IPS DF 4.7 (cell line): Measurements from ENCODE around the gene DHX30.

Experiments
- DNase-seq: peaks from one replicate; pipeline ENCODE4 v3.0.0-alpha.2; 2013; ENCODE audit warnings: low spot score; ENCODE audit errors: extremely low read depth

Gene DHX30

DNA sequence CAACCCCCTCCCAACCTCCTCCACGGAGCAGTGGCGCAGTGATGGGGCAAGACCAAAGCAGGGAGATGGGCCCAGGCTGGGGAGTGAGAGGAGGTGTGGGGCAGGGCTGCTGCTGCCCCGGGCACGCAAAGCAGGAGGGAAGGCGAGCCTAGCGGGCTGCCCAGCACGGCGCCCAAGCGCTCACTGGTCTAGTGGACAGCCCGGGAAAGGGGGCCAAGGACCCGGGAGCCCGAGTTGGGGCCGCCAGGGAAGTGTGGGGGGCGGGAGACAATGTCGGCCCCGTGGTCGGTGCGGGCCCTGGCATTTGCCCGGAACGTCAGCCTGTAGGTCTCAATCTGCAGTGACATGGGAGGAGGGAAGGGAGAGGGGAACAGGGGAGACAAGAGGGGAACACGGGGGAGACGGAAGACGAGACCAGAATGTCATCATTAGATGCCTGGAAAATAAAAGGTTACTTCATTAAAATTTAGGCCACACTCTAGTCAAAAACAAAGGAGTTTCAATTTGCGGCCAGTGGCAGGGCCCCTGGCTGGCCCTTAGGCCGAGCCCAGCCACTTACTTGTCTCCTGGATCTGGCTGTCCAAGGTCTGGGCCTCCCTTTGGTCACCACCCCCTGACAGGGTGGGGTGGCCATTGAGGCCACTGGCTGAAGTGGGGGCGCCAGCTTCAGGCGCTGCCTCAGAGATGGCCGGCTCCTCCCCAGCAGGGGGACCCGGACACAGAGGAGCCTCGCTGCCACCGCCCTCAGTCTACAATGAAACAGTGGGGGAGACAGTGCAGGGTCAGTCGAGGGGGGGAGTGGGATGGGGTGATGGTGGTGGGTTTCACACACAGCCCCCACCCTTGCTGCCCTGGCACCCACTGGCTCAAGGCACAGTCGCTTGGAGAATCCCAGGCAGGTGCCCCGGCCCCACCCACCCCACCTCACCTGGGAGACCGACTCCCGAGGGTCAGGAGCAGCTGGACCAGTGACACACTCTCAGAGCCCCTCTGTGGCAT lies 50.0 kb downstream of the DHX30 start:
- no peak for DNase-seq

DNA sequence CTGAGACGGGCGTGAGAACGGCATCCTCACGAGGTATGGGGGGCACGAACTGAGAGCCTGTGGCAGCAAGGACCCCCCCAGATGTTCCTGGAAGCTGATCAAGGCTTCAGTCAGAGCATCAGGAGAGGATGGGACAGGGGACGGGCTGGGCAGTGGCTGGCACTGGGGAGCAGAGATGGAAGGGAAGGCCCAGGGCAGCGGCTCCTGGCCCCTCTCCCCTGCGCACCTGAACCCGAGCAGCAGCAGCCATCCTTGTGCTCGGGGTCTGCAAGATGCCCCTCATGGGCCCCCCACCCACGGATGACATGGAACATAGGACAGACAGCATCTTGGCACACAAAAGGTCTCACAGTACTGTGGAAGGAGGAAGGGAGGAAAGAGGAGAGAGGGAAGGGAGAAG lies 51.3 kb downstream of the DHX30 start:
- DNase-seq, result no peak

DNA sequence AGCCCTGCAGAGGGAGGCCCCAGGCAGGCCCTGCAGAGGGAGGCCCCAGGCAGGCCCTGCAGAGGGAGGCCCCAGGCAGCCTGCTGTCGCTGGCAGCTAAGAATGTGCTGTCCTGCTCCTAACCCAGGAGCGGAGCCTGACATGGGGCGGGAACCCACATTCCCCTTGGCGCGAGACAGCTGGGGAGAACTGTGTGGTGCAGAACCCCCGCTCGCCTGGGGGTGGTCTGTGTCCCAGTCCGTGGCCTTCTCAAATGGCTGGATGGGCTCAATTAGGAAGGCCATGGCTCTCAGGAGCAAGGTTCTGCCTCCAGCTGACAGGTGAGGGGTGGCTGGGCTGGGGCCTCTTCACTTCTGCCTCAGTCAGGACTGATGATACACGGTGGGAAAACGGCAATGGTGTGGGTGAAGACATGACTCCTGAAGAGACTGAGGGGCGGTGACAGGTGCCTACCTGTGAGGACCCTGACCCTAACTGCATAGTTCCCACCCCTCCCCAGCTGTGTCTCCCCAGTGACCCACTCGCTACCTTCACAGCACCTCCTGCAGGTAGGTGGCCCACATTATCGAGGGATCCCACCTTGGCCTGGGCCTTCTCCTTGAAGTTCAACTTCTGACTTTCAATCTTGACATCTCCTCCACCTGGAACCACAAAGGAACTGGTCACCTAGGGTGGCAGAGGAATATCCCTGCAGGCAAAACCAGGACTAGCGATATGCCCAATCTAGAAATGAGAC lies 52.0 kb downstream of the DHX30 start:
- DNase-seq, result no peak

DNA sequence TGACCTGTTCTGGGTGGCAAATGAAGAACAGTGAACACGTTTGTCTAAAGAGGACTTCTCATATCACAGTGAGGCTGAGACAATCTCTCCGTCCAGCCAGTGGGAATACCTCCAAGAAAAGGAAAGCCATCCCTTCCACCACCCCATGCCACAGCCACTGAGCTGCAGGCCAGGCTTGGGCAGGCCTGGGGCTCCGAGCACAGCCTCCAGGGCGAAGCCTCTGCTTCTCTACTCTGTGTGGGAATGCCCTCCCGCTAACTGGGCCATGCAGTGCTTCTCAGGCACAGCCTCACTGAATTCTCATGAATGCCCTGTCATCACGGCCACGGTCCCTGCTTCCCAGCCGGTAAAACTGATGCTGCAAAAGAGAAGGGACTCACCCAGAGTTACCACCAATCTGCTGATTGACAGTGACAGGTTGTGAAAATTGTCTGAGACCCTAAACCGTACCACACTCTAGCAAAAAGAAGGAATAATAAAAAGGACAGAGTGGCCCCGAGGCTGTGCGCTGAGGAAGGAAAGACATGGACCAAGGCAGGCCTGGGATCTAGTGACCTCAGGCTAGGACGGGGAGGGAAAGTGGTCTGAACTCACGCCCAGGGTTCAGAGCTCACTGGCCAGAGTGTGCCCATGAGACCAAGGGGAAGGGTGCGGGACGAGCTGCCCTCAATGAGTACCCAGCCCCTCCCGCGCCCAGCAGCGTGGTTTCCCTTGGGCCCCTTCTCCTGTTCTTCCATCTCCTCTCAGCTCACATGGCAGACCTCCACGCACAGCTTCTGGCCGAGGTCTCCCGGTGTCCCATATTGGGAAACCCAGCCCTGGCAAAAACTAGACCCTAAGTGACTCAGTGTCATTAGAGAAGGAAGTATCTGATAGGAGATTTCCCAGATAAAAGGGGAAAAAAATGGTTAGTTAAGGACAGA lies 52.8 kb downstream of the DHX30 start:
- no peak for DNase-seq

DNA sequence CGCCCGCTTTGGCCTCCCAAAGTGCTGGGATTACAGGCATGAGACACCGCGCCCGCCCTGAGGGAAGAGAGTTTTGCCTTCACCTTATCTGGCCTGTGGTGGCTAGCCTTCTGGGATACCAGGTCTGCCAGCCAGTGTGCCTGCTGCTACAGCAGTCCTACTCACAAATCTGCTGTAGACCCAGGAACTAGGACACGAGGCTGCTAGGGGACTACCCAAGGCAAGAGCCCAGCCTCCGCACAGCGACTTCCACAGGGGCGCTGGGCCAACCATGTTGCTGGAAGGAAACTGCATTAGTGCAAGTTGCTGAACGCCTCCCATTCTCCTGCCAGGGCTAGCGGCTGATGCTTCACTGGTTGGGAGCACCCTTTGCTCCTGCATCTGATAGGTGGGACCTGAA lies 53.7 kb downstream of the DHX30 start:
- no peak for DNase-seq

DNA sequence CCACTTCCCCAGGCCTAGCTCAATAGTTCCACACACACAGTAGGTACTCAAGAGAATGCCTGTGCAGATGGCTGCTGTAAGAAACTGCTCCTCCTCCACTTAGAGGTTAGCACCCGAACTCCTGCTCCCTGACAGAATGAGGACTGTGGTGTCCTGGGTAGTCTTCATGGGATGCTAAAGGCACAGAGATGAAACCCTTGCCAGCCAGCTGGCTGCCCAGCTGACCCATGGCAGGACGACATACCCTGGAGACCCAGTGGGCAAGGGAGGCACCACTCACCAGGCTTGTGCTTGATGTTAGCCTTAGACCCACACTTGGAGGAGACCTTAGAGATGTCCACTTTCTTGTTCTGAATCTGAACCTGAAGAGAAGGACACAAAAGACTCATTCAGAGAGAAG lies 54.2 kb downstream of the DHX30 start:
- DNase-seq, result no peak

DNA sequence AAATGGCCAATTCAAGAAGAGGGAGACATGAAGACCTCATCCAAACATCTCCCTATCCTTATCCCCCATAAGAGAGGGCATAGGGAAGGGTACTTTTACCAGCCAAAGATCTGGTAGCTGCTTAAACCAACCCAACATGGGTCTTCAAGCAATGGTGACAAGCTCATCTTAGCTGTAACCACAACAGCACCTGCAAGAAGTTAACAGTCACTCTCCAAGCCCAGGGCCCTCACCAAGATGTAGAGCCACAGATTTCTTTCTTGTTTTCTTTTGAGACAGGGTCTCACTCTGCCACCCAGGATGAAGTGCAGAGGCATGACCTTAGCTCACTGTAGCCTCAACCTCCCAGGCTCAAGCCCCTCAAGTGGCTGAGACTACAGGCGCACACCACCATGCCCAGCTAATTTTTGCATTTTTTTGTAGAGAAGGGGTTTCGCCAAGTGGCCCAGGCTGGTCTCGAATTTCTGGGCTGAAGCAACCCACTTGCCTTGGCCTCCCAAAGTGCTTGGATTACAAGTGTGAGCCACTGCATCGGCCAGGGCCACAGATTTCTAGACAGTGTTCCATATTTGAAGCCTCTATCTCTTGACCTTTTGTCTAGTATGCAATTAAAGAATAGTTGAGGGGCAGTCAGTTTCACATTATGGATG lies 57.1 kb downstream of the DHX30 start:
- DNase-seq, result no peak

DNA sequence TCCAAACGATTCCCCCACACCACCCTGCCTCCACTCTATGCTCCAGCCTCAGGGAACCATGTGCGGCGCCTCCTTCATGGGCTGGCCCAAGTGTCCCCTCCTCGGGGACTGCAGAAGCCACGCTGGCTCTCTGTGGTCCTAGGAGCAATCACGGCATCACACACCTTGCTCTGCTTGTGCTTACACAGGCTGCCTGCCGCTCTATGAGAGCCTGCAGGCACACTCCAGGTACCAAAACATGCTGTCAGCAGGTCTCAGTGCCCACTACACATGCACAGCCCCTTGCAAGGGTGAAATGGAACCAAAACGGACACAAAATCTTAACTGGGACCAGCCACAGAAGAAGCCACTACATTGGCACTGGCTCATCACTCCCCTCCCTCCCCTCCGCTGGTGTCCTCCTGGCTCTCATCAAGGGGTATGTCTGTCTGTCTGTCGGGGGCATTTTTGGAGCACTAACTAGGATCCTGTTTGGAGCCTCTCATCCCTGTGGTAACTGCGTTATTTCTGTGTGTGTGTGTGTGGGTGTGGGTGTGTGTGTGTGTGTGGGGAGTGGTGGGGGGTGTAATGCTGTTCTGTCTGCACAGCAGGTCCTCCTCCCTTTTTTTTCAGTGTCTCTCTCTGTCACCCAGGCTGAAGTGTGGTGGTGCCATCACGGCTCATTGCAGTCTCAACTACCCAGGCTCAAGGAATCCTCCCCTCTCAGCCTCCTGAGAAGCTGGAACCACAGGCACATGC lies 60.6 kb downstream of the DHX30 start:
- no peak for DNase-seq

DNA sequence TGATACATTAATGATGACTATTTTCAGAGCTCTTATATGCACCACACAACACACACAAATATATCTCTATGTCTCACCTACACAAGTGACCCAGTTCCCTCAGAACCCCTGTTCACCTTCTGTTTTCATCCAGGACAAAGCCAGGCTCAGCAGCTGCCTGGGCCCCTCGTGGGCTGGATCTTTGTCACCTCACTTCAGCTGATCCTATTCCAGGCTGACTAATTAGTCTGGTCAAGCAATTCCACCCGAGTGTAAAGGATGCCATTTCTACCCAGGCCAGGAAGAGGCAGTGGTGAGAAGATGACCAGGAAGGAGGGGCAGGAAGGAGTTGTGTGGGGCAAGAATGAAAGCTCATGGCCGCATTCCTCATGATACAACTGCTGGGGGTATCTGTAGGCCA lies 62.3 kb downstream of the DHX30 start:
- DNase-seq, result no peak

DNA sequence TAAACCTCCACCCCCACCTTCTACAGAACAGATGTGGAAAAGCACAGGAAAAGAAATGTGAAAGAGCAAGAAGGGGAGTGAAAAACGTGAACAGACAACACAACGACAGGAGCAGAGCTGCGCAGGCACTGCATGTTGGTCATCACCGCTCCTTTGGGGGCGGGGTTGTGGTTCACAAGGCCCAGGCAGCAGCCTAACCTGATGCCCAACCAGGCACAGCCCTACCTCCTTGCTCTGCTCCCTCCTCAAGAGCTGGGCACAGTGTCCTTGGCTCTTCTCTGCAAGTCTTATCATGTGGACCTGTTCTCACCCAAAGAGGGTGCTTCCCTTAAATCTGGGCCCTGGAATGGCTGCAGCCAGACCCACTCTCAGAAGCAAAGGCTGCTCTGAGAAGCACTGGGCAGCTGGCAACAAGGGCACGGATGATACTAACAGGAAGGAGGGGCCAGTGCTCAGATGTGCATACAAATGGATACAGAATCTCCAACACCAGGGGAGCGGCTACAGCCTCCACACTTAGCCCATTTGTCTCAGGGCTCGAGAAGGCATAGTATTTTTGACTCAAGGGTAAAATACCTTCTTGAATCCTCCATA lies 64.6 kb downstream of the DHX30 start:
- DNase-seq, result no peak

DNA sequence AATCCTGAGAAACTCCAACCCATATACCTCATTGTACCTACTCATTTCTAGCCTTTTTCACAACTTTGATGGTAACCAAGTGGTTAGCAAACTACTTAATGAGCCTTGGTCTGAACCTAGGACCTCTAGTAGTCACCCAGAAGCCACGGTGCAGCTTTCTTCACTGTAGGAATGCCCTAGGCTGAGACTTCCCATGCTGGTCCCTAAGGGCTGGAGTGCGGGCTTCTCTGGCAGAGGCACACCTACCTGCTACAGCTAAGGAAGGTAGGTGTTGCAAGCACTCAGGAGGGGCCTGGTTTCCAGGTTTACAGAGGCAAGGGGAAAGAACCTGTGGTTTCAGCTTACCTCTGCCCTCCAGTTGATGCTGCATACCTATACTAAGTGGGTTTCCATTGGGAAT lies 65.4 kb downstream of the DHX30 start:
- DNase-seq, result no peak

DNA sequence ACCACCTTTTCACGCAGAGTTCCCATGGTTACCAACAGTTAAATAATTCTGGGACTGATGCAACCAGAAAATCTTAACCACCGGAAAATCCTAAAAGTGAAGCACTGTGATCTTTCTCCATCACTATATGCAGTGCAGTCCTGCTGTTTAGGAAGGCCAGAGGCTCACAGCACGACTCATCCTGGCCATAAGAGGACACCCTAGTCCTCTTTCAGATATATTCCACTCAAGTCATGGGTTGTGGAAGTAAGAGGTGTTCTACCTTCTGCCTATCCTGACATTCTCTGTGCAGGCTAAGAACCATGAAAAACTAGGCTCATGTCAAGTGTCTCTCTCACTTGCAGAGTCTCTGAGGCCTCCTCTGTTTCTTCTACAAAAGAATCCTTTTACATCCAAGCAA lies 67.2 kb downstream of the DHX30 start:
- DNase-seq, result no peak

DNA sequence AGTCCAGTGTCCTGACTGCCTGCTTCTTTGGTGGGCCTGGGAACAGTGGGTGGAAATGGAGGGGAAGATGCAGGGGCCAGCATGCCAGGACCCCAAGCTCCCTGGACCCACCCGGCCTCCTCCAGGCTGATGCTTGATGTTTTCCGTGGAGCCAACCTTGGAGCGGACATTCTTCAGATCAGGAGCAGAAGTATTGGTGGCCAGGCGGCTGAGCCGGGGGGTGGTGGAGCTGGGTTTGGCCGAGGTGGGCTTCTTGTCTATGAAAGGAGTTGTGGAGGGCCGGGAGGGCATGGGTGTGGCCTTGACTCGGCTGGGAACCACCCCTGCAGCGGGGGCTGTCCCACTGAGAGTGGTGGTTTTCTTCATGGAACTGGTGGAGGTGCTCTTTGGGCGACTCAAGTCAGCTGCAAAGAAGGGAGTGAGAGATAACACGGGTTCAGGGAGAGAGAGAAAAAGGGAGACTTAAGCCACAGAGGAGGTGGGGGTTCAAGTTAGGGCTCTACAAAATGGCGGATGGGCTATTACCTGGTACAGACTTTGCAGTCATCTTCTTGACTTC lies 67.8 kb downstream of the DHX30 start:
- no peak for DNase-seq

DNA sequence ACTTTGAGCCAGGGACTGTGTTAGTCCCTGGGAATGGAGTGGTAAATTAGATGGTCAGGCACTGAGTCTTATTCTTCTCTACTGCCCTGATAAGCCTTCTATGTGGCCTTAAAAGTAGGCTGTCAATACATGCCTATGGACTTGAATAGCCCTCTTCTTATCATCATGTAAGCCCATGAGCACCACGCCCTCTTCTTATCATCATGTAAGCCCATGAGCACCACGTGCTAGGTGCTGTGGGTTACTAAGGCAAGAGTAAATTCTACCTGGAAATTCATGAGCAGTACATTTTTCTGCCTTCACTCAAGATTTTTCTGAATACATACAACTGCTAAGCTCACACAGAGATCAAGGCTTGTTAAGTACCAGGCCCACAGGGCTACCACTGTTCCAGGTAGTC lies 68.5 kb downstream of the DHX30 start:
- no peak for DNase-seq

DNA sequence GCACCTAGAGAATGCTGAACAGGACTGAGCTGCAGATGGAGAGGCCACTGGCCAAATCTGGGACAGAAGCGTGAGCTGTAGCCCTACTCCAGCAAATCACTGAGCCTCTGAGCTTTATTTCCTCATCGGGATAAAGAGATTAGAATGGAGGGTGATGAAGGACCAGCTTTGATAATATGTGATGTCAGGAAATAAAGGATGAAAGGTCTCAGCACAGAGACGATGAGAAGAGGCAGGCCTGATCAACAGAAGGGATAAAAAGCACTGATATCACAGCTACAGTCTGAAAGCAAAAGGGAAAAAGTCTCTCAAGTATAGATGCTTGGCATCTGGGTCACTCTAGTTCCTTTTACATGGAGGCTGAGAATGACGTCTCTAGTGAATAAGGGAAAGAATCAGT lies 70.0 kb downstream of the DHX30 start:
- no peak for DNase-seq

DNA sequence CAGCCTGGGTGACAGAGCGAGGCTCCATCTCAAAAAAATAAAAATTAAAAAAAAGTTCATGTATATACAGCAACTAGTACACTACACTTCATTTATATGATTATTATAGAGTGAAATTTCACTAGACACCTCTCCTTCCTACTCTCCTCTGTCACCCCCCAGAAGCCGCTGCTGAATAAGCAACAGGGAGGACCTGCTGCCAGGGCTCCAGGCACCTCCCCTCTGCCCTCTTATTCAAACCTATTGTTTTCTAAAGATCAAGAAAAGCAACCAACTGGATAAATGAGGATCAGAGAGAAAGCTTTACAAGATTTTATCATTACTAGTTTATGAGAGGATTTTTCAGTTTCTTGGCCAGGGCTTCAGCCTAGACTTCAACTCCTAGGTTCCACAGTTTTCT lies 71.5 kb downstream of the DHX30 start:
- no peak for DNase-seq

DNA sequence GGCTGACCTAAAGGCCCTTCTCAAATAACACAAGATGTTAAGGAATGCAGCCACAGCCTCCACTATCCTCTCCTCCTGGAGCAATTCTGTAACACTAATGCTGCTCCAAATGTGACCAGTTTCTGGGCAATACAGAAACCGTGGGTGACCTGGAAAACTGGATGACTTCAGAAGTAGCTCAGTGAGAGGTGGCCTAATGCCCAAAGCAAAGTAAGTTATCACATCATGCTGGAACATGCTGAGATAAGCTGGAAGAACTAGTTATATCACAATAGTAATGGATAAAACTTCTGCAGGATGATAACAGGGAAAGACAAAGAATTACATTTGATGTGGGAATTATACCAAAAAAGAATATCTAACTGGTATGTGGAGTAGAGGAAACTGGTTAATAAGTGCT lies 72.0 kb downstream of the DHX30 start:
- no peak for DNase-seq

DNA sequence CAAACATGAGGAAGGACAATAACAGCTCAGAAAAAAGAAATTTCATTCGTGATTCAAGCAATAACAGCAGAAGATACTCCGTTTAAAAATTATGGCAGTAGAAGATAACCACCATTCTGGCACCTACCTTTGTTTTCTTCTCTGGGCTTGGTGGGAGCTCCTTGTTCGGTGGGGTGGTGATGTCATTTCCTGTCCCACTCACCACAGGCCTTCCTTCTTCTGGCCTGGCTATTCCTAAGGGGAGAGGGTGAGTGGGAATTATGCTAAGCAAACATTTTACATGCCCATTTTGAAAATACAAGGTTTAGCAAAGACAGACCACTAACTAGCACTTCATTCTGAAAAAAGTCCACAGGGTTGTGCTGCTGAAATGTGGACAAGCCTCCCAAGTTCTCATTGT lies 74.4 kb downstream of the DHX30 start:
- DNase-seq, result no peak

DNA sequence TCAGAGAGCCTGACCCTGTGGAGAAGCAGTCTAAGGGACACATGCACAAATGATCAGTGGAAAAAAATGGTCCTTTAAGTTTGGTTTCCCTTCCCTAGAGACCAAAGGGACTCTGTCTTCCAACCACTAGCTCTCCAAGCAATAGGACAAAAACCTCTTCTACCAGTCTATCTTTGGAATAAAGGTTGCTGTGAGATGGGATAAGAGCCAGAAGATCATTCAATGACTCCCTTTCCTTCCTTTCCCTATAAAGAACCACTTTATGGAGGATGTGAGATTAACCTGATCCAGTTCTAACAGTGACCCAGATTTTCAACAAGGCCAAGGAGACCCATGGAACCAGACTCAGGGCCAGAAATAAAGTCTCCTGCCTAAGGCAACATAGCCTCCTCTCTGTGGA lies 74.8 kb downstream of the DHX30 start:
- no peak for DNase-seq

DNA sequence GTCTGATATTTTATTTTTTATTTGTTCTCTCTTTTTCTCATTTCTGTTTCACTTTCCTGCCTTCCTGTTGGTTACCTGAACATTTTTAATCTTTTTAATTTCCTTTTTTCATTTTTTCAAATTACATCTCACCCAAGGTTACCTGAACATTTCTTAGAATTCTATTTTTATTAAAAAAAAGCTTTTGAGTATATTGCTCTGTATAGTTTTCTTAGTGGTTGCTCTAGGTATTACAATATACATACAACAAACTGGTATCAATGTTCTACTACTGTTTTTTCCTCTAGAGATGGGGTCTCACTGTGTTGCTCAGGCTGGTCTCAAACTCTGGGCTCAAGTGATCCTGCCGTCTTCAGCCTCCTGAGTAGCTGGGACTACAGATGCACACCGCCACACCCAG lies 79.4 kb downstream of the DHX30 start:
- no peak for DNase-seq
